H1 (cell line): ENCODE data around the gene DUS4L.

Experiments
- BRCA1 ChIP-seq: IDR thresholded peaks from 2 replicates; pipeline ENCODE4 v1.6.1; 2012; ENCODE audit warnings: low read depth, low read length, improper control_type of control experiment
- CTCF ChIP-seq, 3 experiments: IDR thresholded peaks; 1 replicate in 2 of 3; 2 replicates in 1 of 3; pipeline versions ENCODE4 v1.5.1 to v1.6.1; 2011; ENCODE audit warnings: low read length in 3 of 3, mild to moderate bottlenecking in 3 of 3, inconsistent platforms in 2 of 3, low read depth in 1 of 3, moderate library complexity in 1 of 3; ENCODE audit not compliant: insufficient read depth in 1 of 3; ENCODE audit errors: control extremely low read depth in 1 of 3
- EZH2 ChIP-seq: fragments of 200-600 bp; sonication (generic); IDR thresholded peaks from 2 replicates; pipeline ENCODE4 v1.7.1; 2012; ENCODE audit warnings: low read depth, mild to moderate bottlenecking, moderate library complexity, low read length, inconsistent platforms; ENCODE audit not compliant: severe bottlenecking
- GABPA ChIP-seq: IDR thresholded peaks from 2 replicates; pipeline ENCODE4 v1.6.1; 2011; ENCODE audit warnings: mild to moderate bottlenecking, low read length, moderate library complexity, borderline replicate concordance; ENCODE audit not compliant: insufficient read depth
- JUND ChIP-seq: IDR thresholded peaks from 2 replicates; pipeline ENCODE4 v1.6.1; 2011; ENCODE audit warnings: mild to moderate bottlenecking, improper control_type of control experiment, low read length
- MAX ChIP-seq: IDR thresholded peaks from 2 replicates; pipeline ENCODE4 v1.6.1; 2012; ENCODE audit warnings: inconsistent platforms
- POLR2A ChIP-seq, 2 experiments: IDR thresholded peaks; 1 replicate in 1 of 2; 2 replicates in 1 of 2; pipeline ENCODE4 v1.6.1; 2011; ENCODE audit warnings: low read depth in 2 of 2, low read length in 2 of 2, mild to moderate bottlenecking in 2 of 2; ENCODE audit errors: control extremely low read depth in 1 of 2
- POLR2AphosphoS5 ChIP-seq: IDR thresholded peaks from 2 replicates; pipeline ENCODE4 v1.6.1; 2011; ENCODE audit warnings: low read depth, low read length
- RFX5 ChIP-seq: IDR thresholded peaks from 2 replicates; pipeline ENCODE4 v1.6.1; 2011; ENCODE audit warnings: low read depth, low read length, improper control_type of control experiment, borderline replicate concordance
- SIX5 ChIP-seq: IDR thresholded peaks from 2 replicates; pipeline ENCODE4 v1.6.1; 2011; ENCODE audit warnings: mild to moderate bottlenecking, low read depth, low read length
- TBP ChIP-seq: IDR thresholded peaks from 2 replicates; pipeline ENCODE4 v1.6.1; 2011; ENCODE audit warnings: low read depth, low read length, improper control_type of control experiment
- YY1 ChIP-seq: IDR thresholded peaks from 2 replicates; pipeline ENCODE4 v1.6.1; 2011; ENCODE audit warnings: low read depth, mild to moderate bottlenecking, low read length
- ZNF274 ChIP-seq: IDR thresholded peaks from 2 replicates; pipeline ENCODE4 v1.7.0; 2012; ENCODE audit warnings: low read length, borderline replicate concordance; ENCODE audit errors: extremely low read depth
- TF ChIP-seq, protein P1 (sequence below): fragments of 300-600 bp; sonication (generic); IDR thresholded peaks from 2 replicates; pipeline ENCODE4 v1.7.1; 2012; ENCODE audit warnings: low read length, moderate library complexity, mild to moderate bottlenecking, inconsistent platforms; ENCODE audit not compliant: insufficient replicate concordance

GRCh38 chr7:107615910-107616680, 52.3 kb downstream of the DUS4L start:
- TF ChIP-seq YY1 (no peak), MAX (no peak), CTCF (IDR thresholded peaks at IDR 0.05; ENCODE audit: control extremely low read depth in 1 of 3, insufficient read depth in 1 of 3, low read depth in 1 of 3, low read length in 3 of 3) (no peak), EZH2 (no peak), TBP (no peak), SIX5 (no peak), POLR2A (IDR thresholded peaks at IDR 0.05; ENCODE audit: control extremely low read depth in 1 of 2, low read depth in 2 of 2, low read length in 2 of 2) (no peak), RFX5 (no peak), POLR2AphosphoS5 (no peak), JUND (no peak), BRCA1 (no peak), GABPA (no peak), ZNF274 (no peak)
- TF ChIP-seq, protein P1, sequence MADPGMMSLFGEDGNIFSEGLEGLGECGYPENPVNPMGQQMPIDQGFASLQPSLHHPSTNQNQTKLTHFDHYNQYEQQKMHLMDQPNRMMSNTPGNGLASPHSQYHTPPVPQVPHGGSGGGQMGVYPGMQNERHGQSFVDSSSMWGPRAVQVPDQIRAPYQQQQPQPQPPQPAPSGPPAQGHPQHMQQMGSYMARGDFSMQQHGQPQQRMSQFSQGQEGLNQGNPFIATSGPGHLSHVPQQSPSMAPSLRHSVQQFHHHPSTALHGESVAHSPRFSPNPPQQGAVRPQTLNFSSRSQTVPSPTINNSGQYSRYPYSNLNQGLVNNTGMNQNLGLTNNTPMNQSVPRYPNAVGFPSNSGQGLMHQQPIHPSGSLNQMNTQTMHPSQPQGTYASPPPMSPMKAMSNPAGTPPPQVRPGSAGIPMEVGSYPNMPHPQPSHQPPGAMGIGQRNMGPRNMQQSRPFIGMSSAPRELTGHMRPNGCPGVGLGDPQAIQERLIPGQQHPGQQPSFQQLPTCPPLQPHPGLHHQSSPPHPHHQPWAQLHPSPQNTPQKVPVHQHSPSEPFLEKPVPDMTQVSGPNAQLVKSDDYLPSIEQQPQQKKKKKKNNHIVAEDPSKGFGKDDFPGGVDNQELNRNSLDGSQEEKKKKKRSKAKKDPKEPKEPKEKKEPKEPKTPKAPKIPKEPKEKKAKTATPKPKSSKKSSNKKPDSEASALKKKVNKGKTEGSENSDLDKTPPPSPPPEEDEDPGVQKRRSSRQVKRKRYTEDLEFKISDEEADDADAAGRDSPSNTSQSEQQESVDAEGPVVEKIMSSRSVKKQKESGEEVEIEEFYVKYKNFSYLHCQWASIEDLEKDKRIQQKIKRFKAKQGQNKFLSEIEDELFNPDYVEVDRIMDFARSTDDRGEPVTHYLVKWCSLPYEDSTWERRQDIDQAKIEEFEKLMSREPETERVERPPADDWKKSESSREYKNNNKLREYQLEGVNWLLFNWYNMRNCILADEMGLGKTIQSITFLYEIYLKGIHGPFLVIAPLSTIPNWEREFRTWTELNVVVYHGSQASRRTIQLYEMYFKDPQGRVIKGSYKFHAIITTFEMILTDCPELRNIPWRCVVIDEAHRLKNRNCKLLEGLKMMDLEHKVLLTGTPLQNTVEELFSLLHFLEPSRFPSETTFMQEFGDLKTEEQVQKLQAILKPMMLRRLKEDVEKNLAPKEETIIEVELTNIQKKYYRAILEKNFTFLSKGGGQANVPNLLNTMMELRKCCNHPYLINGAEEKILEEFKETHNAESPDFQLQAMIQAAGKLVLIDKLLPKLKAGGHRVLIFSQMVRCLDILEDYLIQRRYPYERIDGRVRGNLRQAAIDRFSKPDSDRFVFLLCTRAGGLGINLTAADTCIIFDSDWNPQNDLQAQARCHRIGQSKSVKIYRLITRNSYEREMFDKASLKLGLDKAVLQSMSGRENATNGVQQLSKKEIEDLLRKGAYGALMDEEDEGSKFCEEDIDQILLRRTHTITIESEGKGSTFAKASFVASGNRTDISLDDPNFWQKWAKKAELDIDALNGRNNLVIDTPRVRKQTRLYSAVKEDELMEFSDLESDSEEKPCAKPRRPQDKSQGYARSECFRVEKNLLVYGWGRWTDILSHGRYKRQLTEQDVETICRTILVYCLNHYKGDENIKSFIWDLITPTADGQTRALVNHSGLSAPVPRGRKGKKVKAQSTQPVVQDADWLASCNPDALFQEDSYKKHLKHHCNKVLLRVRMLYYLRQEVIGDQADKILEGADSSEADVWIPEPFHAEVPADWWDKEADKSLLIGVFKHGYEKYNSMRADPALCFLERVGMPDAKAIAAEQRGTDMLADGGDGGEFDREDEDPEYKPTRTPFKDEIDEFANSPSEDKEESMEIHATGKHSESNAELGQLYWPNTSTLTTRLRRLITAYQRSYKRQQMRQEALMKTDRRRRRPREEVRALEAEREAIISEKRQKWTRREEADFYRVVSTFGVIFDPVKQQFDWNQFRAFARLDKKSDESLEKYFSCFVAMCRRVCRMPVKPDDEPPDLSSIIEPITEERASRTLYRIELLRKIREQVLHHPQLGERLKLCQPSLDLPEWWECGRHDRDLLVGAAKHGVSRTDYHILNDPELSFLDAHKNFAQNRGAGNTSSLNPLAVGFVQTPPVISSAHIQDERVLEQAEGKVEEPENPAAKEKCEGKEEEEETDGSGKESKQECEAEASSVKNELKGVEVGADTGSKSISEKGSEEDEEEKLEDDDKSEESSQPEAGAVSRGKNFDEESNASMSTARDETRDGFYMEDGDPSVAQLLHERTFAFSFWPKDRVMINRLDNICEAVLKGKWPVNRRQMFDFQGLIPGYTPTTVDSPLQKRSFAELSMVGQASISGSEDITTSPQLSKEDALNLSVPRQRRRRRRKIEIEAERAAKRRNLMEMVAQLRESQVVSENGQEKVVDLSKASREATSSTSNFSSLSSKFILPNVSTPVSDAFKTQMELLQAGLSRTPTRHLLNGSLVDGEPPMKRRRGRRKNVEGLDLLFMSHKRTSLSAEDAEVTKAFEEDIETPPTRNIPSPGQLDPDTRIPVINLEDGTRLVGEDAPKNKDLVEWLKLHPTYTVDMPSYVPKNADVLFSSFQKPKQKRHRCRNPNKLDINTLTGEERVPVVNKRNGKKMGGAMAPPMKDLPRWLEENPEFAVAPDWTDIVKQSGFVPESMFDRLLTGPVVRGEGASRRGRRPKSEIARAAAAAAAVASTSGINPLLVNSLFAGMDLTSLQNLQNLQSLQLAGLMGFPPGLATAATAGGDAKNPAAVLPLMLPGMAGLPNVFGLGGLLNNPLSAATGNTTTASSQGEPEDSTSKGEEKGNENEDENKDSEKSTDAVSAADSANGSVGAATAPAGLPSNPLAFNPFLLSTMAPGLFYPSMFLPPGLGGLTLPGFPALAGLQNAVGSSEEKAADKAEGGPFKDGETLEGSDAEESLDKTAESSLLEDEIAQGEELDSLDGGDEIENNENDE = no peak
